Choroid plexus epithelial cell (primary cell): ENCODE data around the gene UBE2Z.
"Not testable (repeated sequence)": the region's sequence is repeated elsewhere in the genome, so short reads cannot be mapped to it uniquely, and the experiment has no call there.

ENCODE experiments used
- DNase-seq: peaks from one replicate; pipeline ENCODE4 v3.0.0-alpha.2; 2010; ENCODE audit warnings: low read depth
- H3K4me3 ChIP-seq: 2 replicates; pipeline ENCODE4 v1.5.1; 2011; ENCODE audit warnings: low read depth, mild to moderate bottlenecking, control low read depth, low read length, moderate library complexity
- TF ChIP-seq, protein P1 (sequence below): conservative IDR thresholded peaks from 2 replicates; pipeline ENCODE4 v1.5.1; 2011; ENCODE audit warnings: low read depth, mild to moderate bottlenecking, control low read depth, inconsistent platforms, low read length, moderate library complexity

The UBE2Z gene

DNA sequence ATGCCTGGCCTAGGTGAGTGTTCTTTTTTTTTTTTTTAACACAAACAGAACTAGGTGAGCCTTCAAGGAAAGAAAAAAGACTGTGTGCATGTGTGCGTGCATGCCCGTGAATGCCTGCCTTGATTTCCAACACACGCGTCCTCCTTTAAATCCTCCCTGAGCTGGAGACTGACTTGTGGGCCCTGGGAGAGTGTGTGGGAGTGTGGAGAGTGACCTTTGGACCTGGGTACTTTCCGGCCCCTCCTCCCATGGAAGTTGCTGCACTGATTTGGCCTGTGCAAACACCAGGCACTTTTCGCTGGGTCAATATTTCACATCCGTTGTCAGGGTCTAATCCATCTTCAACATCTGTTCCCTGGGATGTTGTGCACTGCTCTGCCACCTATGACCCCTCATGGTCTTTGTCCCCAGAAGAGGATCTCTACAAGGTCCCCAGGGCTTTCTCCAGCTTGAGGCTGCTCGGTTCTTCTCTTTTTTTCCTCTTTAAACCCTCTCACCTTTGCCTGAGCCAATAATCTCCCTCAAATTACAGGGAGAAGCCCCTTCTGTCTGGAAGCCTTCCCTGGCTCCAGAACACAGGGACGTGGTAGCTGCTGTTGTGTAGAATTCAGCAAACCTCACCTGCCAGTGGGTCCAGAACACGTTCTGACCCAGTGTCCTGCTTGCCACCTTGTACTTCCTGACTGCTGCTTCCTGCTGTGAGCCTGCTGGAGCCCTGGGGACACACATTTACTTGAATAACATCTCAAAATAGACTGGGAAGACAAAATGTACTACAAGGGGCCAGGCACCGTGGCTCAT lies 36.5 kb upstream of the UBE2Z start:
- DNase-seq = peak; percentile 39
- TF ChIP-seq, protein P1, sequence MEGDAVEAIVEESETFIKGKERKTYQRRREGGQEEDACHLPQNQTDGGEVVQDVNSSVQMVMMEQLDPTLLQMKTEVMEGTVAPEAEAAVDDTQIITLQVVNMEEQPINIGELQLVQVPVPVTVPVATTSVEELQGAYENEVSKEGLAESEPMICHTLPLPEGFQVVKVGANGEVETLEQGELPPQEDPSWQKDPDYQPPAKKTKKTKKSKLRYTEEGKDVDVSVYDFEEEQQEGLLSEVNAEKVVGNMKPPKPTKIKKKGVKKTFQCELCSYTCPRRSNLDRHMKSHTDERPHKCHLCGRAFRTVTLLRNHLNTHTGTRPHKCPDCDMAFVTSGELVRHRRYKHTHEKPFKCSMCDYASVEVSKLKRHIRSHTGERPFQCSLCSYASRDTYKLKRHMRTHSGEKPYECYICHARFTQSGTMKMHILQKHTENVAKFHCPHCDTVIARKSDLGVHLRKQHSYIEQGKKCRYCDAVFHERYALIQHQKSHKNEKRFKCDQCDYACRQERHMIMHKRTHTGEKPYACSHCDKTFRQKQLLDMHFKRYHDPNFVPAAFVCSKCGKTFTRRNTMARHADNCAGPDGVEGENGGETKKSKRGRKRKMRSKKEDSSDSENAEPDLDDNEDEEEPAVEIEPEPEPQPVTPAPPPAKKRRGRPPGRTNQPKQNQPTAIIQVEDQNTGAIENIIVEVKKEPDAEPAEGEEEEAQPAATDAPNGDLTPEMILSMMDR = no peak
- H3K4me3 ChIP-seq = no peak overlapping the region

DNA sequence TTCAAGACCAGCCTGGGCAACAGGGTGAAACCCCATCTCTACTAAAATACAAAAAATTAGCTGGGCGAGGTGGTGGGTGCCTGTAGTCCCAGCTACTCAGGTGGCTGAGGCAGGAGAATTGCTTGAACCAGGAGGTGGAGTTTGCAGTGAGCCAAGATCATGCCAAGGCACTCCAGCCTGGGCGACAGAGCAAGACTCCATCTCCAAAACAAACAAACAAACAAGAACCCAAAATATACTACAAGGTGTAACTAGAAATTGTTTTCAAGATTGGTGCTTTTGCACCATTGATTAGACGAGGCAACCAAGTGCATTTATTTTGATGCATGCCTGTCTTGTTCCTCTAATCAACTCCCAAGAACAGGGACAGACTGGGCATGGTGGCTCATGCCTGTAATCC lies 35.8 kb upstream of the UBE2Z start:
- H3K4me3 ChIP-seq, DNase-seq: not testable (repeated sequence)

- TF ChIP-seq, protein P1 = no peak
- no peak for DNase-seq
- no peak overlapping the region for H3K4me3 ChIP-seq
Observed at GRCh38 chr17:48873209-48873608, 35.0 kb upstream of the UBE2Z start.

- no peak for DNase-seq
- TF ChIP-seq, protein P1 = no peak
- H3K4me3 ChIP-seq = no peak overlapping the region
Observed at GRCh38 chr17:48873696-48874443, 34.3 kb upstream of the UBE2Z start.

DNA sequence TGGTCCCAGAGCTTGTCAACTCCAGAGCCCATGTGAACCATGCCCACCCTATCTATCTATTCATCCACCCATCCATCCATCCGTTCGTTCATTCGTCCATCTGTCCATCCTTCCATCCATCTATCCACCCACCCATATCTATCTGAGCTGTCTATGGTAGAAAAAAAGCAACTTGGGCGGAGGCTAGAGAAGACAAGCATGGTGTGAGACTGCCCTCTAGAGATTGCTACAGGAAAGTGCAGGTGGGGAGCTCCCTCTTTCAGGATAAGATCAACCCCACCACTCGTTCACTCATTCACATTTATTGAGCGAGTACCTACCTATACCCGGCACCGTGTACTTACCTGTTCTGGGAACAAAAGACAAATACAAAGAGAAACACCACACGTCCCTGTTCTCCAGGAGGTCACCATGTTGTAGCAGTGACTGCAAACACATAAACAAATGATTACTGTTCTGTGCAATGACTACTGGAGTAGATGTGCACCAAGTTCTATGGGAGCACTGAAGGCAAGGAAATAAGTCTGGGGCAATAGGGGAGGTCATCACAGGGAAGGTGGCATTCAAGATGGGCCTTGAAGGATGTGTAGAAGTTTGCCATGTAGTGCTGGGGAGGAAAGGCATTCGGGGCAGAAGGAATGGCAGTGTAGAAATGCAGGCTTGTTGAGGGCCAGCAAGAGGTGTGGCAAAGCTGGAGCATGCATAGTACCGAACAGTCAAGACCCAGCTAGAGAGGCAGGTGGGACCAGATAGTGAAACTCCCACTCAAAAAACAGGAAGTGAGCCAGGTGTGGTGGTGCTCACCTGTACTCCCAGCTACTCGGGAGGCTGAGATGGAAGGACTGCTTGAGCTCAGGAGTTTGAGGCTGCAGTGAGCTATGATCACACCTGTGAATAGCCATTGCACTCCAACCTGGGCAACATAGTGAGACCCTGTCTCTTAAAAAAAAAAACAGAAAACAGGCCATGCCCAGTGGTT lies 29.0 kb upstream of the UBE2Z start:
- no peak overlapping the region for H3K4me3 ChIP-seq
- TF ChIP-seq, protein P1 = peak; percentile 97
- DNase-seq = peak; percentile 88

- no peak for DNase-seq
- no peak overlapping the region for H3K4me3 ChIP-seq
- TF ChIP-seq, protein P1 = no peak
Observed at GRCh38 chr17:48882272-48882671, 25.9 kb upstream of the UBE2Z start.

GRCh38 chr17:48883171-48883570 lies 25.0 kb upstream of the UBE2Z start:
- DNase-seq = no peak
- H3K4me3 ChIP-seq = no peak overlapping the region

More at GRCh38 chr17:48883171-48883570, 25.0 kb upstream of the UBE2Z start:
- TF ChIP-seq, protein P1 = no peak
